Mesangial cell (primary cell): ENCODE data around the gene PTPRR. TPM values are rescaled to one million over a fixed set of nuclear protein-coding genes. Genes with fewer than 3 reads are reported as not detected.

ENCODE experiments used
- total RNA-seq: library from RNA; depleted of rRNA; stranded (reverse); fragments of >200 nt; gene quantifications from 2 replicates; pipeline ENCODE4 v1.2.3, GENCODE V29; 2015

PTPRR gene
- total RNA-seq: 0.25 and 0.49 TPM in 2 replicates

GRCh38 chr12:70920251-70920851 is at the start of gene PTPRR:
Gene PTPRR (minus strand): TSS chr12:70920738. CDS start chr12:70920390, 348 bp downstream.

DNA sequence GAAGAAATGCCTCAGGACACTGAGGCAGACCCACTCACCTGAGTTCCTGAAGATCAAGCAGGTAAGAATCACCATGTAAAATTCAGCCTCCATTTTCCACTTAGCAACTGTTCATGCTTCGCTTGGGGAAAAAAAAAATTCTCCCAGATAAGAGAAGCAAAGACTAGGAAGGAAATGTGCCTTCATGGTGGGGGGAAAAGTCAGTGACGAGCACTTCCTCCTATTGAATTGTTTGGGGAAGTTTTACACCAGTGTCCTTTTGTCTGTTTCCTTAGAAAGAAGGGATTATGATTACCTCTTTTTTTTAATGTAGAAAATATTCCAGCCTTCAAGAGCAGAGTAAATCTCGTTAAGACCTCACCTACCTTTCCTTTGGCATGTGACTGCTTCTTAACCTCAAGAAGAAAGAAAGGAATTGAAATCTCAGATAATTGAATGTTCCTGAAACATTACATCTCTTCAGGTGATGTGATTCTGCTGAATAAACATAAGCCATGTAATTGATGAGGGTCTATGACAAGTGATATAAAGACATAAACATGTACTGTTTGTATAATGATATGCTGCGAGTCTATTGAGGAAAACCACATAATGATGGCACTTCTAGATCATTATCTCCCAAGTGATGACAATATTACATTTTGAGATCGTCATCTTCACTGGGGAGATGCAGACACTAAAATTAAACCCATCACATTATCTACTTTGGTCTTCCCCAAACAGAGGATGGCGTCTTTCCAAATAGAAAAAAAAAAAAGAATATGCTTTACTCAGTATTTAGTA is 283.0 kb downstream of the PTPRR start, which contains the start of gene PTPRB:
TSS of gene PTPRB (minus strand) at position 127 of the 783 bp plus-strand sequence. CDS start at position 93, 34 bp downstream.

Other genes starting within 250 kb of the PTPRR start
- gene TSPAN8, start 237.3 kb upstream of the PTPRR start, total RNA-seq: 0.51 TPM in 1 of 2 replicates, not detected in the other